Gastroesophageal sphincter (tissue), 3 donors: Measurements from ENCODE around the gene IPO13.

Experiments used
- EP300 ChIP-seq: sonication (generic); formaldehyde crosslinking; IDR thresholded peaks from one replicate; pipeline ENCODE4 v1.6.1; 2017; ENCODE audit warnings: antibody characterized with exemption, mild to moderate bottlenecking
- POLR2A ChIP-seq, 2 donors: fragments of 450-650 bp; IDR thresholded peaks; one replicate each; pipeline ENCODE4 v1.6.1; 2017; ENCODE audit warnings: antibody characterized with exemption in 2 of 2, mild to moderate bottlenecking in 2 of 2, moderate library complexity in 1 of 2
- POLR2AphosphoS5 ChIP-seq: sonication (generic); formaldehyde crosslinking; IDR thresholded peaks from one replicate; pipeline ENCODE4 v1.6.1; 2017; ENCODE audit warnings: antibody characterized with exemption
- TF ChIP-seq, protein P1 (sequence below), 4 experiments: fragments of 200-600 bp in 2 of 4; fragments of 450-650 bp in 2 of 4; sonication (generic) in 1 of 4; IDR thresholded peaks; one replicate each; pipeline ENCODE4 v1.5.1; 2017 to 2019; ENCODE audit warnings: antibody characterized with exemption in 4 of 4, mild to moderate bottlenecking in 2 of 4, moderate library complexity in 2 of 4

DNA sequence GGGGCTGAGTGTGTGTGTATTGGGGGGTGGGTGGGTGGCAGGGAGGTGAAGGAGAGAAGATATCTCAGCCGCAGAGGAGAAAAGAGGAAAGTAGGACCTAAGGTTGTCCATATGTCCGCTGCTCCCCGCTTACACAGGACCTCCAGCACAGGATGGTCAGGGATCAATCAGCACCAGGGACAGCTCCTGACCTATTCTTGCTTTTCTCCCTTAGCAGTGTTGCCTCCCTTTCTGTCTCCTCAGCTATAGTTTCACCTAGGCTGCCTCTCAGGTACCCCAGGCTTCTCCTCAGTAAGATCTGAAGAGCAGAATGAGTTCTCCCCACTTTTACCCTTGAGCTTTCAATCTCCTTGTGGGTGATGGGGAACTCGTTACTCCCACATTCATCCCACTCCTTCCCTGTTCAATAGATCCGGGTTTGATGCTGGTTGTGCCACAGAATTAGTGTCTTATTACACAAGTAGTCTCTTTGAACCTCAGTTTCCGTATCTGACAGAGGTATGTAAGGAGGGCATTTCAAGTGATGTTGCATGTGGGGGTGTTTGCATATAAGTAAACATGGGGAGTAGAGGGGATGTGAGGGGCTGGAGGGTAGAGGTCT, 21.7 kb downstream of the IPO13 start:
- TF ChIP-seq, protein P1, sequence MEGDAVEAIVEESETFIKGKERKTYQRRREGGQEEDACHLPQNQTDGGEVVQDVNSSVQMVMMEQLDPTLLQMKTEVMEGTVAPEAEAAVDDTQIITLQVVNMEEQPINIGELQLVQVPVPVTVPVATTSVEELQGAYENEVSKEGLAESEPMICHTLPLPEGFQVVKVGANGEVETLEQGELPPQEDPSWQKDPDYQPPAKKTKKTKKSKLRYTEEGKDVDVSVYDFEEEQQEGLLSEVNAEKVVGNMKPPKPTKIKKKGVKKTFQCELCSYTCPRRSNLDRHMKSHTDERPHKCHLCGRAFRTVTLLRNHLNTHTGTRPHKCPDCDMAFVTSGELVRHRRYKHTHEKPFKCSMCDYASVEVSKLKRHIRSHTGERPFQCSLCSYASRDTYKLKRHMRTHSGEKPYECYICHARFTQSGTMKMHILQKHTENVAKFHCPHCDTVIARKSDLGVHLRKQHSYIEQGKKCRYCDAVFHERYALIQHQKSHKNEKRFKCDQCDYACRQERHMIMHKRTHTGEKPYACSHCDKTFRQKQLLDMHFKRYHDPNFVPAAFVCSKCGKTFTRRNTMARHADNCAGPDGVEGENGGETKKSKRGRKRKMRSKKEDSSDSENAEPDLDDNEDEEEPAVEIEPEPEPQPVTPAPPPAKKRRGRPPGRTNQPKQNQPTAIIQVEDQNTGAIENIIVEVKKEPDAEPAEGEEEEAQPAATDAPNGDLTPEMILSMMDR (IDR thresholded peaks at IDR 0.05) = no peak
- TF ChIP-seq POLR2AphosphoS5 = no peak
- TF ChIP-seq POLR2A (IDR thresholded peaks at IDR 0.05) = no peak
- no peak for TF ChIP-seq EP300
